Mammary epithelial cell (primary cell): ENCODE measurements around the gene EEPD1.

ENCODE experiments used
- CTCF ChIP-seq, 2 donors: IDR thresholded peaks in 1 of 2; conservative IDR thresholded peaks in 1 of 2; 2 replicates each; pipeline ENCODE4 v1.5.1; 2011 to 2012; ENCODE audit warnings: inconsistent platforms in 2 of 2, low read length in 2 of 2, mild to moderate bottlenecking in 2 of 2, control low read depth in 1 of 2, low read depth in 1 of 2; ENCODE audit not compliant: insufficient read depth in 1 of 2; ENCODE audit errors: extremely low read depth in 1 of 2
- EZH2 ChIP-seq: IDR thresholded peaks from 2 replicates; pipeline ENCODE4 v1.6.1; 2012; ENCODE audit warnings: low read length, inconsistent platforms, borderline replicate concordance

- no peak for TF ChIP-seq CTCF (conservative IDR thresholded peaks at IDR 0.05 in 1 of 2, IDR thresholded peaks at IDR 0.05 in 1 of 2; ENCODE audit: extremely low read depth in 1 of 2, insufficient read depth in 1 of 2, low read depth in 1 of 2, low read length in 2 of 2)
- no peak for TF ChIP-seq EZH2
Observed at GRCh38 chr7:36245684-36246299, 92.7 kb downstream of the EEPD1 start.
